Endothelial cell of umbilical vein (primary cell): Measurements from ENCODE around the gene CCDC172. TPM values are rescaled to one million over a fixed set of nuclear protein-coding genes. Genes with fewer than 3 reads are reported as not detected.

Experiments
- Bru-seq: library from RNA; stranded (reverse); fragments of 400-500 nt; gene quantifications from one replicate; lab custom pipeline; 2021; lab: Mats Ljungman, UMichigan
- BruChase-seq, 2 experiments: library from RNA; stranded (reverse); fragments of 400-500 nt; gene quantifications; one replicate each; lab custom pipeline; 2021; lab: Mats Ljungman, UMichigan
- BruUV-seq: library from RNA; stranded (reverse); fragments of 400-500 nt; replicated peaks from 2 replicates; lab custom pipeline; 2021; lab: Mats Ljungman, UMichigan
- CTCF ChIA-PET: fragments of 300-600, 350-600 bp; sonication (Branson Sonifier 250); formaldehyde crosslinking; loops from one replicate; lab custom pipeline; 2021; ENCODE audit warnings: antibody characterized with exemption, inconsistent platforms; lab: Charles Lee
- POLR2A ChIA-PET: fragments of 300-600, 350-600 bp; sonication (Branson Sonifier 250); formaldehyde crosslinking; loops from one replicate; lab custom pipeline; 2021; ENCODE audit warnings: antibody characterized with exemption, inconsistent platforms; lab: Charles Lee
- DNase-seq: peaks from one replicate; pipeline ENCODE4 v3.0.0-alpha.2; 2011; ENCODE audit warnings: low read depth, low spot score
- FAIRE-seq: peaks from 2 replicates; lab custom pipeline; 2011; peaks lifted over from hg19 to GRCh38; lab: Jason Lieb, UNC
- H2AFZ ChIP-seq: 2 replicates; pipeline ENCODE4 v1.6.0; 2012; ENCODE audit warnings: low read depth, low read length, control low read depth, inconsistent platforms
- H3K27ac ChIP-seq: 2 replicates; pipeline ENCODE4 v1.5.1; 2011; ENCODE audit warnings: low read depth, mild to moderate bottlenecking, control low read depth, low read length, moderate library complexity; ENCODE audit not compliant: insufficient read depth
- H3K27me3 ChIP-seq, 2 experiments: 2 replicates each; pipeline versions ENCODE4 v1.6.0 to v1.6.1; 2011; ENCODE audit warnings: low read length in 2 of 2, mixed read lengths in 1 of 2; ENCODE audit not compliant: control insufficient read depth in 2 of 2, insufficient read depth in 2 of 2
- H3K36me3 ChIP-seq, 2 experiments: 2 replicates in 1 of 2; 3 replicates in 1 of 2; pipeline ENCODE4 v1.5.1; 2011; ENCODE audit warnings: low read length in 2 of 2, mild to moderate bottlenecking in 1 of 2, moderate library complexity in 1 of 2; ENCODE audit not compliant: control insufficient read depth in 2 of 2, insufficient read depth in 2 of 2; ENCODE audit errors: extremely low read depth in 1 of 2
- H3K4me1 ChIP-seq: 3 replicates; pipeline ENCODE4 v1.5.1; 2011; ENCODE audit warnings: mild to moderate bottlenecking, low read length; ENCODE audit not compliant: control insufficient read depth, insufficient read depth; ENCODE audit errors: extremely low read depth
- H3K4me2 ChIP-seq: 2 replicates; pipeline ENCODE4 v1.6.1; 2011; ENCODE audit warnings: low read length, control low read depth, mixed read lengths; ENCODE audit not compliant: insufficient read depth
- H3K4me3 ChIP-seq, 3 experiments: fragments of 200-600 bp in 1 of 3; sonication (generic), shearing (Covaris generic) in 1 of 3; replicated peaks in 1 of 3; 2 replicates each; pipeline ENCODE4 v1.5.1; 2011 to 2016; ENCODE audit warnings: control low read depth in 3 of 3, low read length in 3 of 3, mild to moderate bottlenecking in 2 of 3, inconsistent platforms in 1 of 3, low read depth in 1 of 3, moderate library complexity in 1 of 3; ENCODE audit not compliant: insufficient read depth in 1 of 3
- H3K79me2 ChIP-seq: 2 replicates; pipeline ENCODE4 v1.6.0; 2012; ENCODE audit warnings: low read length, inconsistent platforms; ENCODE audit not compliant: control insufficient read depth, insufficient read depth
- H3K9ac ChIP-seq: replicated peaks from 2 replicates; pipeline ENCODE3; 2011; ENCODE audit warnings: low read length, control low read depth; ENCODE audit not compliant: insufficient read depth; ENCODE audit errors: extremely low read depth
- H3K9me1 ChIP-seq: replicated peaks from 3 replicates; pipeline ENCODE4 v1.6.0; 2011; ENCODE audit warnings: mild to moderate bottlenecking, low read length; ENCODE audit not compliant: control insufficient read depth, insufficient read depth; ENCODE audit errors: extremely low read depth
- H3K9me3 ChIP-seq: replicated peaks from 2 replicates; pipeline ENCODE4 v1.5.1; 2012; ENCODE audit warnings: low read length, inconsistent platforms; ENCODE audit not compliant: control insufficient read depth, insufficient read depth
- H4K20me1 ChIP-seq: replicated peaks from 2 replicates; pipeline ENCODE3; 2011; ENCODE audit warnings: mild to moderate bottlenecking, low read length; ENCODE audit not compliant: control insufficient read depth, insufficient read depth; ENCODE audit errors: extremely low read depth
- CTCF ChIP-seq, 2 donors: IDR thresholded peaks; 1 replicate in 1 of 2; 2 replicates in 1 of 2; pipeline ENCODE4 v1.5.1; 2011; ENCODE audit warnings: low read length in 2 of 2, mild to moderate bottlenecking in 2 of 2, moderate library complexity in 2 of 2, control low read depth in 1 of 2, inconsistent platforms in 1 of 2, low read depth in 1 of 2; ENCODE audit not compliant: insufficient read depth in 1 of 2; ENCODE audit errors: extremely low read depth in 1 of 2
- EZH2 ChIP-seq: IDR thresholded peaks from 2 replicates; pipeline ENCODE4 v1.6.1; 2012; ENCODE audit warnings: borderline replicate concordance, low read depth, mild to moderate bottlenecking, moderate library complexity, low read length, inconsistent platforms; ENCODE audit not compliant: severe bottlenecking
- FOS ChIP-seq: IDR thresholded peaks from 2 replicates; pipeline ENCODE4 v1.6.1; 2011; ENCODE audit warnings: mild to moderate bottlenecking, low read length, moderate library complexity, borderline replicate concordance; ENCODE audit not compliant: insufficient read depth
- GATA2 ChIP-seq: IDR thresholded peaks from 2 replicates; pipeline ENCODE4 v1.7.0; 2011; ENCODE audit warnings: low read depth, mild to moderate bottlenecking, moderate library complexity, mixed read lengths, low read length; ENCODE audit not compliant: insufficient read length, insufficient read depth
- JUN ChIP-seq: IDR thresholded peaks from 2 replicates; pipeline ENCODE4 v1.6.1; 2011; ENCODE audit warnings: borderline replicate concordance, low read depth; ENCODE audit not compliant: insufficient read length, insufficient read depth
- MAX ChIP-seq: IDR thresholded peaks from 2 replicates; pipeline ENCODE4 v1.6.1; 2011; ENCODE audit not compliant: insufficient read depth, insufficient read length
- MYC ChIP-seq: IDR thresholded peaks from one replicate; pipeline ENCODE4 v1.6.1; 2011; ENCODE audit warnings: mild to moderate bottlenecking, low read depth, low read length
- POLR2A ChIP-seq: IDR thresholded peaks from 2 replicates; pipeline ENCODE4 v1.6.1; 2012; ENCODE audit warnings: low read depth, mild to moderate bottlenecking, control low read depth, low read length
- POLR2AphosphoS5 ChIP-seq: IDR thresholded peaks from 2 replicates; pipeline ENCODE4 v1.6.1; 2012; ENCODE audit warnings: low read depth, mild to moderate bottlenecking, control low read depth, low read length, moderate library complexity; ENCODE audit not compliant: insufficient read depth
- dilution Hi-C: fragments of 300-500 bp; cut with MboI; formaldehyde crosslinking; loops from one replicate; pipeline ENCODE4 v1.15.0; 2019; ENCODE audit warnings: low sequenced_read_pairs; ENCODE audit not compliant: extremely low pct_ligation_motif_present
- intact Hi-C: fragments of 100-400 bp; cut with micrococcal nuclease; formaldehyde crosslinking; loops from one replicate; pipeline ENCODE4 v1.10.0; 2022
- long read RNA-seq: library from polyadenylated mRNA; stranded (forward); transcript quantifications from one replicate; pipeline ENCODE4 v2.0.0, GENCODE V29; 2021
- polyA minus RNA-seq, 3 experiments: library from RNA; depleted of rRNA, polyadenylated mRNA; stranded (reverse); fragments of >200 nt; gene quantifications; 1 replicate in 1 of 3; 2 replicates in 2 of 3; pipeline ENCODE4 v1.2.3, GENCODE V29; 2011
- polyA plus RNA-seq, 4 experiments: library from polyadenylated mRNA; depleted of rRNA in 3 of 4; stranded (reverse) in 3 of 4; unstranded in 1 of 4; fragments of >200 nt; gene quantifications; 2 replicates each; pipeline versions ENCODE4 v1.2.1 to v1.2.3, GENCODE V29; 2011 to 2012; ENCODE audit warnings: missing spikeins in 1 of 4
- total RNA-seq: library from RNA; stranded (reverse); gene quantifications from 2 replicates; pipeline ENCODE4 v1.2.3, GENCODE V29; 2021

CCDC172 gene
- total RNA-seq, result not detected in 2 replicates
- polyA plus RNA-seq, result not detected in 2 replicates
- not detected in 2 replicates for polyA plus RNA-seq (2011; cell fraction: cytosol; rRNA removed)
- not detected in 2 replicates for polyA plus RNA-seq (2011; cell fraction: nucleus; rRNA removed)
- not detected in 2 replicates for polyA plus RNA-seq (2012)
- not detected in 2 replicates for polyA minus RNA-seq
- polyA minus RNA-seq (2011; cell fraction: cytosol; rRNA and poly(A)+ RNA removed), result not detected
- not detected in 2 replicates for polyA minus RNA-seq (2011; cell fraction: nucleus; rRNA and poly(A)+ RNA removed)
- Bru-seq, nascent RNA, result not detected
- not detected for BruChase-seq, experiment 1, labeled RNA remaining after a 6-hour chase
- BruChase-seq, experiment 2, labeled RNA remaining after a 2-hour chase, result not detected
- long read RNA-seq, result 0 reads

GRCh38 chr10:116324227-116324950, at the start of gene CCDC172:
Gene CCDC172 (plus strand): TSS chr10:116324448. CDS start chr10:116325012, 564 bp downstream.
- dilution Hi-C loops (no loop called here), intact Hi-C loops (no loop called here)
- Histone ChIP-seq H4K20me1 (no peaks in the 10 kb centered on the region), H3K36me3 (no peaks in the 10 kb centered on the region), H3K79me2 (no peaks in the 10 kb centered on the region), H3K4me3 (no peak within 1 kb of the TSS), H3K9me3 (no peaks in the 10 kb centered on the region), H3K27me3 (no peaks in the 10 kb centered on the region), H3K9ac (no peak within 1 kb of the TSS), H3K27ac (no peak within 1 kb of the TSS), H2AFZ (no peak within 1 kb of the TSS), H3K4me1 (no peaks in the 10 kb centered on the region), H3K4me2 (no peak within 1 kb of the TSS), H3K9me1 (no peaks in the 10 kb centered on the region)
- no peak for TF ChIP-seq POLR2A
- no peak for TF ChIP-seq CTCF (IDR thresholded peaks at IDR 0.05; ENCODE audit: extremely low read depth in 1 of 2, insufficient read depth in 1 of 2, low read depth in 1 of 2, low read length in 2 of 2)
- TF ChIP-seq JUN, result no peak
- TF ChIP-seq FOS, result no peak
- no peak for TF ChIP-seq MYC
- no peak for TF ChIP-seq POLR2AphosphoS5
- no peak for TF ChIP-seq MAX
- no peak for TF ChIP-seq GATA2
- TF ChIP-seq EZH2, result no peak
- BruUV-seq, result no TSS peak
- FAIRE-seq (no peak), DNase-seq (no peak)
- POLR2A ChIA-PET, result no interaction called here
- CTCF ChIA-PET, result no interaction called here
